Peyer's patch (tissue), 4 donors: ENCODE results near the gene BANP.

ENCODE experiments used
- CTCF ChIP-seq, 6 experiments: fragments of 450-650 bp in 4 of 6; fragments of 200-600 bp in 2 of 6; sonication (generic) in 1 of 6; IDR thresholded peaks; one replicate each; pipeline ENCODE4 v1.5.1; 2017 to 2019; ENCODE audit warnings: antibody characterized with exemption in 6 of 6, mild to moderate bottlenecking in 3 of 6, moderate library complexity in 1 of 6
- POLR2A ChIP-seq, 2 donors: fragments of 450-650 bp; IDR thresholded peaks; one replicate each; pipeline ENCODE4 v1.5.1; 2017; ENCODE audit warnings: antibody characterized with exemption in 2 of 2, mild to moderate bottlenecking in 2 of 2, moderate library complexity in 2 of 2

- no peak for TF ChIP-seq CTCF (IDR thresholded peaks at IDR 0.05)
- no peak for TF ChIP-seq POLR2A (IDR thresholded peaks at IDR 0.05)
Measured at GRCh38 chr16:88010343-88010967, 59.2 kb downstream of the BANP start.
